Measurements from ENCODE around the gene PFKL.
"Not testable (repeated sequence)": the region's sequence is repeated elsewhere in the genome, so short reads cannot be mapped to it uniquely, and the experiment has no call there.

The PFKL gene

DNA sequence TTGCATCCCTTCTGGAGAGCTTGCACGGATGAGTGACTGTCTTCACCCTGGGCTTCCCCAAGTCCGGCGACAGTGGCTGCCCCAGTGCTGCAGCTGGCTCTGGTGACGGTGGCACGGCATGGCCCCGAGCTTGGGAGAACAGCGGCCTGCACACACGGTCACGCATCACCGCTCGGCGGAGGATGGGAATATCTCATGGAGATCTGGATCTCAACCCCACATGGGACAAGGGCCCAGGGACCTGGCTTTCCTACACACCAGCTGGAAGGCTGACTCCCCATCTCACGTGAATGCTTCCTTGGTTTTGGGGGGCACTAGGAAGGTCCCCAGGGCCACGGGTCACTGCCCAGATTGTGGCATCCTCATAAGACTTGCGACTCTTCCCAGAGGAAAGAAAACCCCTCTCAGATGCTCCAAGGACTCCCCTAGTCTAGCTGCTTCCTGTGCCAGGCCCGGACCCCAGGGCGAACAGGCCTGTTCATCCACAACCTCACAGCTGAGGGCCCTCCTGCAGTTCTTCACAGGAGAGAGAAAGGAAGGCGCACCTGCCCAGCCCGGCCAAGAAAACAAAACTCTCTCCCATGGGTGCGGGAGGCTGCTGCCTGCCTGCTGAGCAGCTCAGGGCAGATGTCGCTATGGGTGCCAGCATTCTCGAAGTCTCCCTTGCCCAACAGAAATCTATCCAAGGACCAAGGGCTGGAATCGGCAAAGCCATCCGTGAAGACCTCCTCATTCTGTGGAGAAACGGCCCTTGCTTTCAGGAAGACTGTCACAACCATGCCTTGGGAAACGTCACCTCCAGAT is 29.4 kb downstream of the PFKL start:
- no peak for DNase-seq

DNA sequence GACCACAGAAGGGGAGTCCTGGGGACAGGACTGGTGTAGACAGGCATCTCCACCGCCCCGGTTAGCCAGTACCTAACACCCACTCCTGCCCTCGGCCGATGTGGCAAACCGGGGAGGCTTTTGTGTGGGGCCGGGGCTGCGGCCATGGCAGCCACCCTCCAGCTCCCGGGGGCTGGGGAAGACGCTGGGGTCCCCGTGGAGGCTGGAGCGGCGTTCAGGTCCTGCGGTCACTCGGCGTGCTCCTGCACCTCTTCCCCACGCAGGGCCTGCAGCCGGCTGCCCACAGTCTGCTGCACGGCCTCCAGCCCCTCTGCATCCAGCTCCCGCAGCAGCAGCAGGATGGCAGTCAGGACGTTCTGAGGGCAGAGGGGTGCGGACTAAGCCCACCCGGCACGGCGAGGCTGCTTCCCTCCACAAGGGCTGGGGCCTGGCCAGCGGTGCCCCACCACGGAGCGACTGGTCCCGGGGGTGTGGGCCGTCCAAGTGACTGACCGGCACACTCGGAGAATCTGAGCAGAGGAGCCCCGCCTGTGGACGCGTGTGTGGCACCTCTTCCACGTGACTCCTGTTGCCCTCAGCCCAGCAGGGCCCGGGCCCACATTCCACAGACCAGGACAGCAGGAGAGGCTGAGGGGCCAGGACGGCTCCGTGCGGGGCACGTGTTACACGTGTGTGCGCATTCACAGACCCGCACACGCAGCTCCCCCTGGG is 30.3 kb downstream of the PFKL start:
- DNase-seq = no peak

DNA sequence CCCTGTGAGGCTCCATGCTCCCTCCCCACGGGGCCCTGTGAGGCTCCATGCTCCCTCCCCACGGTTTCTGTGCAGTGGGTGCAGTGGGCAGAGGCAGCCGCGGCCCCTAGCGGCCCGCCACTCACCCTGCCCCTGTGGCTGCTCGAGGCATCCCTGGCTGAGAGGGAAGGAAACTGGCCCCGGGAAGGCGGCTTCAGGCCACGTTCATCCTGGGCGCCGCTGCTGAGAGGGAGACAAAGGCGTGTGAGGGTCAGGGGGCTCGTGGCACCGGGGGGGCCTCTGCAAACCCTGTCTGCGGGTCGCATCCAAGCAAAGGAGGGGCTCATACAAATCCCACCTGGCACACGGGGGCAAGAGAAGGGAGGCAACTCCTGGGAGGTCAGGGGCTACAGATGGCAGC is 30.8 kb downstream of the PFKL start:
- DNase-seq = no peak

DNA sequence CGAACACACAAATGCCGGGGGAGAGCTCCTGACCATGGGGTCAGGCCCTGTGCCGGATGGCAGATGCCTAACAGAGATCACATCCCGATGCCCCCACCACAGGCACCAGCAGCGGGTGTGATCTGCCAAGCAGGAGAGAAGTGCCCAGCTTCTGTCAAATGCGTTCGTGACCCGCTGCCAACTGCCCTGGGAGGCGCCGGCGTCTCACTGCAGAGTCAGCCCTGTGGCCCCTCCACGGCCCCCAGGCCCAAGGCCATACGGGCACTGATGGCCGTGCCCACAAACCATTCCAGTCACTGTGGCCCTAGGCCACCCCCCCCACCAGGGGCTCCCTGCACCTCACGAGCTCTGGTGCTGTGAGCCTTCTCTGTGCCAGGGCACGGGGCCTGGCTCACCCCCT is 31.4 kb downstream of the PFKL start:
- DNase-seq = no peak

DNA sequence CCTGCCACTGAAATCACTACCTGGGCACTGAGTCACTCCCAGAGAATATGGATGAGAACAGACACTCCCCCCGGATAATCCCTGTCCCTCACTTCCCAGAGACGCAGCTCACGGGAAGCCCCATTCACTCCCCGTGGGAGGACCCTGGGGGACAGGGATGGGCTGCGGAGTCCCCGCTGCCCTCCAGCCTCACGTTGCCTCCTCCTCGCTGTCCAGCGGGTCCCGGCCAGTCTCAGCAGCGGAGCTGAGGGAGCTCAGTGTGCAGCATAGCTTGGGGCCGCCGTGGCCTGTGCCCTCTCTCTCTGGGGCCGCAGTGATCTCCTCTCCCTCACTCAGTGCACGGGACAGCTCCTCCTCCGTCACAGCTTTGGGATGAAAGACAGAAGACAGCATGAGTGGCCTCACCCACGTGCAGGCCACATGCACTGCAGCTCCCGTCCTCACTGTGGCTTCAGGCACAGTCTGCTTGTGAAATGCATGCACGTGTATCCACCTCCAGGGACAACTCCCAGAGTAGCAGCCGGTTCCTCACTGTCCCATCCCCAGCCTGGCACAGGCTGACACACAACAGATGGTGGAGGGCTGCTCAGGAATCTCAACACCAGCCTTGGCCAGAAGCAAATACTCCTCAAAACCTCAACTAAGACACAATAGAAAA is 31.9 kb downstream of the PFKL start:
- no peak for DNase-seq

DNA sequence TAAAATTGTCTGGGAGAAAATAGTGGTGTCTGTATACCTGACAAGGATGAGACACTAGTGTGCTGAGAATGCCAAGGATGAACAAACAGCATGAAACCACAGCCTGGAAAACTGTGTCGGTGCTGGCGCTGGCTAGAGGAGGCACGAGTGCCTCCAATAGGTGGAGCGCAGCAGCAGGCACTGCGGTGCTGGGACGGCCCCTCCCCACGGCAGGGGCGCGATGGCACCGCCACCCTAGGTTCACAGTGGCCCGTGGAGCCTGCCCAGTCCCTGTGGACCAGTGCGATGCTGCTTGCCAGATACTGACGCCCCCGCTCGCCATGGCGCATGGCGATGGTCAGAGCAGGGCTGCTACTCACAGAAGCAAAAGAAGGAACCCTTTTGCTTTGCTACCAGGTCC is 32.5 kb downstream of the PFKL start:
- DNase-seq = no peak

DNA sequence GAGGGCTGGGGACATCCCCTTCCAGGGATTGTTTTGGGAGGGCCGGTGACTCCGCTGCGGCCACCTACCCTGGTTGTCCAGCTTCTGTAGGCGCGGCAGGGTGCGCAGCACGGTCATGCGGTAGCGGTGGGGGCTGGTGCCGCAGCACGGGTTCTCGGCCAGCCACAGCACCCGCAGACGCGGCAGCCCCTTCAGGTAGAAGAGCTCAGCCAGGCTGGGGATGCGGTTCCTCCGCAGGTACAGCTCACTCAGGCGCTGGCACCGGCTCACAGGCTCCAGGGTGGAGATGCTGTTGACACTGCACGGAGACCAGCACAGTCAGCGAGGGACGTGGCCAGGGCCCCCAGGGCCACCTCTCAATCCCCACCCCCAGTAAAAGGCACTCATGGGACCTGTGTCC is 33.1 kb downstream of the PFKL start:
- DNase-seq = no peak

DNA sequence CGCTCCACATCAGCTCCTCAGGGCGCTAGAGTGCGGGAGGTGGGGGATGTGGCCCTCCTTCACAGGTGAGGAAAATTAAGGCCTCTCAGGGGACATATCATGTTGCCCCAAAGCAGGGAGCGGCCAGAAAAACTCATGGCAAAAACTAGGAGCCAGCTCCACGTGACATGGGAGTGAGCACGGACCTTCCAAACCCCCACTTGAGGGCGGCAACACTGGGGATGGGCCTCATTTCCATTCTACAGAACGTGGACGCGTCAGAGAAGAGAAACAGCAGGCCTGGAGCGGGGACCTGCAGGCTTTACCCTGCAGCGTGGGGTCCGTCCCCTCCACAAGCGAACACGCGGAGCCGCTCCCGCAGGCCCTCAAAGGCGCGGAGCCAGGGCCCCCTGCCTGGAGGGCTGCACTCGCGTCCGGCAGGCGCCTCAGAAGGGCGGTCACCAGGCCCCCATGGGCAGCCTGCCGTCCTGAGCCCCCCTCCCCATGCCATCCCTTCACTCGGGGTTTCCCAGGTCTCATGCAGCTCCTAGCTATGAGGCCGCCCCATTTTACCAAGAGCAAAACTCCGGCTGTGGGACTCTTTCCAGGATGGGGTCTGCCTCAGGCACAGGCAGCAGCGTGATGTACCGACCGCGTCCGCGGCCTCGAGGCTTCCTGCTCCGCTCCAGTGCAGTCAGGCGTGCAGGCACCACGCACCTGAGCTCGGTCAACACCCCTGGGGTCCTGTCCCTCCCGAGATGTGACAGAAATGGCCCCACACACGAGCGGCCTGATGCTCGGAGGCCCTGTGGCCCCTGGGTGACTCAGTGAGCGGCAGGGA is 33.9 kb downstream of the PFKL start:
- DNase-seq = no peak

DNA sequence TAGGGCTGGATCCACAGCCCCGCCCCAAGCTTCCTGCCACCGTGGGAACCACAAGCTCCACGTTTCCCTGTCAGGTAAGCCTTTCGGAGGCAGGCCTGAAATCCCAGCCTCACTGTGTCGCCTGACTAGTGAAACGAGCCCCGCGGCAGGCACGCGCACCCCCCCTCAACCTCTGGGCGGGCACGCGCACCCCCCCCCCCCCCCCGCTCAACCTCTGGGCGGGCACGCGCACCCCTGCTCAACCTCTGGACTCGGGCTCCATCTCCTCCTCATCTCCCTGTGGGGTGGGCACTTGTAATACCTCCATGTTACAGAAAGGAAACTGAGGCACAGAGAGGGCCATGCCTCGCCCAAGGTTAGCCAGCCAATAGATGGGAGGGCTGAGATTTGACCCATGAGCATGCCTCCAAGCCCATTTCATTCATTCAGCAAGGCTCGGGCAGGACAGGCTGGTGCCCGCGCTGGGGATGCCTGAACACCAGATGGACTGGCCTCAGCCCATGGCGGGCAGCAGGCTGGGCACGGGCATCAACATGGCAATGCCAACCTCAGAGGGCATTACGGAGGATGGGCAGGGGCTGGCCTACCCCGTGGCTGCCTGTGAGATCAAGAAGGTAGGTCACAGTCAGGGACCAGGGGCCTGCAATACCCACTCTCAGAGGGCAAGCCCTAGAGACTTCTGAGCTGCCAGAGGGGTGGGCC is 34.6 kb downstream of the PFKL start:
- no peak for DNase-seq

DNA sequence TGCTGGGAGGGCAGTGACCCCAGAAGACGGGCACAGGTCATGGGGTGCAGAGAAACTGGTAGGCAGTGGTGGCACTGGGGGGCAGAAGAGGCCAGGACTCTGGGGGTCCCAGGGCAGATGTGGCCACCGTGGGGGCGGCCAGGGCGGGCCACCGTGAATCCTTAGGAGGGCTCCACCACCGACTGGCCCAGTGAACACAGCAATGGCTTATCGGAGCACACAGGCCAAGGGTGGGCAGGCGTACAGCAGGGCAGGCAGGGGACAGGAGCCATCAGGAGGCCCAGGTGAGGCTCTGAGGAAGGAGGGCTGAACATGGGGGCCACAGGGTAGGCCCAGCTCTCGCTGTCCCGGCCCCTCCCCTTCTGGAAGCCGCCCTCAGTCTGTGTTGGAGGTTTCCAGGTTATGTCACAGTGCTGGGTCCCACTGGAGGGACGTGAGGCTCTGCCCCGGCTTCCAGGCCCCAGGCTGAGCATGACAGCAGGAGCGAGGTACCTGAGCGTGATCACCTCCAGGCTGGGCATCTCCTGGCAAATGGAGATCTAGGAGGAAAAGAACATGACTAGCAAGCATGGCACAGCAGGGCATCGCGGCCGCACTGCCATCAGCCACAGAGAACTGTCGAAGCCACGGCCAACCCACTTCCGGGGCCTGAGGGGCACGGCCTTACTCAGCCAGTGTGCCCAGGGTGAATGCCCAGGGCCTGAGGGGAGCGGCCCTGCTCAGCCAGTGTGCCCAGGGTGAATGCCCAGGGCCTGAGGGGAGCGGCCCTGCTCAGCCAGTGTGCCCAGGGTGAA is 35.6 kb downstream of the PFKL start:
- no peak for DNase-seq

DNA sequence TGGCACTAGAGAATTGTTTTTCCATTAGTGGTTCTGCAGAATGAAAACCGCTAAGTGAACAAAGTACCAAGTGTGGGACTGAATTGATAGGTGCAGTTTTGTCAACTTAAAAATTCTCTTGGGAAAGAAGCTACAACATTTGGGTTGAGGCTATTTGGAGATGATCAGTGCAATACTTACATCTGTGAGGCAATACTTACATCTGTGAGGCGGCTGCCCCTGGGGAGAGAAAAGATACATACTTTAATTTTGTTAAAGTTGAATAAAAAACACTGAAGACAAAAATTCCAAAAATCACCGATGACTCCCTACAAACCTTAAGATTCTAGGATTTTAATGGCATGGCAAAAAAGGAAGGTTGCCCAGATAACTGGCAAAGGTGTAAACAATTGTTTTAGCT is 37.6 kb downstream of the PFKL start:
- no peak for DNase-seq

DNA sequence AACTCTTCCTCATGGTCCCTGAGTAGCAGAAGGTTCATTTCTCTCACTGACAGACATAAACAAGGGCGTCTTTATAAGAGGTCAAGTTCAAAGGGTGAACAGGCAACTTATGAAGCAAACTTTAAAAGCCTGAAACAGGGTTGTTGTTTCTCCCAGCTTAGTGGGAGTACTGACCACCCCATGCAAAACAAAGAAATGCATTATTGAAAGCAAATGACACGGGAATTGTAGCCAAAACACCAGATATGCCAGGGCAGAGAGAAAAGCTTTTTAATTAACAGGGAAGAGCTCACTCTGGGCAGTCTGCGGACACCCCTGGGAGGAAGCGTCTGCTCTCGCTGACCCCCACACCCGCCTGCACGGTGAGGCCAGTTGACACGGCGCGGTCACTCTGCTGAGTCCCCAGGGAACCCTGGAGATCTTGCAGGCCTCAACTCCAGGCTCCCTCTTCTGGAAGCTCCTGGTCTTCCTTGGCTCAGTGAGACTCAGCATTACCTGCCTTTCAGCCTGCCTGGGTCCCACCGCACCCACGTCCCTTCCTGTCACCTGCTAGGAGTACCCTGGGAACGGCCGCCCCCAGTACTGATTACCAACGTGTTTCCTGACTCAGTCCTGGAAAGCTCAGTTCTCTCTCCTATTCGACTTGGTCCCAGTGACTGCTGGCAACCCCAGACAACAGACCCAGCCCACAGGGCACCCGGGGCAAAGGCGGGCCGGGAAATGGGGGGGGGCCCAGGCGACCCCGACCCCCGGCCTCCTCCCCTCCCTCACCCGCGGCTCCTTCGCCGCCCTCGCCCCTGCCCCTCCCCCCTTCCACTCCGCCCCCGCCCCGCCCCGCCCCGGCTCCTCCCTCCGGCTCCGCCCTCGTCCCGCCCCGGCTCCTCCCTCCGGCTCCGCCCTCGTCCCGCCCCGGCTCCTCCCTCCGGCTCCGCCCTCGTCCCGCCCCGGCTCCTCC is 38.4 kb downstream of the PFKL start:
- DNase-seq = no peak

DNA sequence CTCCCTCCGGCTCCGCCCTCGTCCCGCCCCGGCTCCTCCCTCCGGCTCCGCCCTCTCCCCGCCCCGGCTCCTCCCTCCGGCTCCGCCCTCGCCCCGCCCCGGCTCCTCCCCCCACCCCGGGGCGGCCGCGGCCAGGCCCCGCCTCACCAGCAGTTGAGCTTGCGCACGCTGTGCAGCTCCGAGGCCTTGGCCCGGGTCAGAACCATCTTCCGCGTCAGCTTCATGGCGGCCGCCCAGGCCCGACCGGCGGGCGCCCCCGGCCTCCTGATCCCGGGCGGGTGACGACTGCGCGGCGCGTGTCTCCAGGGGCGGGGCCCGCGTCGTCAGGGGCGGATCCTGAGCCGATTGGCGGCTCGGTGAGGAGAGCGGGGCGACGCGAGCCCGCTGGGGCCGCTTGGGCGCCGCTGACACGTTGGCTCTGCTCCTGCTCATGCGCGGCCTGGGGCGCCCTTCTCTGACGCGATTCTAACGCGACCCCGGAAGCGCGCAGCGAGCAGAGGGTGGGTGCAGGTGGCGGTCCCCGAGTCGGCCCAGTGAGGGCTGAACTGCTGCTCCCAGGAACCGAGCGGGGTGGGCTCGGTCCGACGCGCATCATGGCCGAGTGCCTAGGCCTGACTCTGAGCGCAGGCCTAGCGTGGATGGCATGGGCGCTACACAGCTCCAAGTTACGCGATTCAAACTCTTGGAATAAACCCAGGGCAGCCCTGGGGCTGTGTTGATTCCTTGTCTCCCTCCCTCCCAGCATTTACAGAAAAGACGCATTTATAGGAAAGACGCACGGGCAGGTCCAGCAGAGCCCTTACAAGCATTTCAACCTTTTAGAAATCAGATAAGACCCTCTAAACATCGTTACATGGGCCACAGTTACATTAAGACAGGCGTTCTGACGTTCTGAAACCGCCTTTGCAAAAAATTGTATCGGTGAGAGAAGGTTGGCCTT is 39.4 kb downstream of the PFKL start, which contains the start of gene CFAP410:
Gene CFAP410, minus strand, starts transcription at position 420 of the 940 bp plus-strand sequence. Its CDS starts 196 bp downstream, at position 224.
- DNase-seq = peak; percentile 52

DNA sequence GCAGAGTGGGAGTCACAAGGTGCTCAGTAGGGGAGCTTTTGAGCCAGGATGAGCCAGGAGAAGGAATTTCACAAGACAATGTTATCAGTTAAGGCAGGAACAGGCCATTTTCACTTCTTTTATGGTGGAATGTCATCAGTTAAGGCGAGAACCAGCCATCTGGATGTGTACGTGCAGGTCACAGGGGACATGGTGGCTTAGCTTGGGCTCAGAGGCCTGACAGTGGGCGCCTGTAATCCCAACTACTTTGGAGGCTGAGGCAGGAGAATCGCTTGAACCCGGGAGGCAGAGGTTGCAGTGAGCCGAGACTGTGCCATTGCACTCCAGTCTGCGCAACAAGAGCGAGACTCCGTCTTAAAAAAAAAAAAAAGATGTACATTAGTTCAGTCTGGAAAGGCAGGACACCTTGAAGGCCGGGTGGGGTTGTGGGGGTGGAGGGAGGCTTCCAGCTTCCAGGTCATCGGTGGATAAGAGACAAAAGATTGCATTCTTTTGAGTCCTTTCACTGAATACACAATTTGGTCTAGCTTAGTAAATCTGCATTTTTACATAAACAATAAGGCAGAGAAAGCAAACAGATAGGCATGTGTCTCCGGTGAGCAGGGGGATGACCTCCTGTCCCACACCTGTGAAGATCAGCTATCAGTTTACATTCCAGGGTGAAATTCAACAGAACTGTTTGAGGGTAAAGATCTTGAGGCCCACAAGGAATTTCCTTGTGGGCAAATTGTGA is 42.0 kb downstream of the PFKL start:
- DNase-seq = not testable (repeated sequence)

DNA sequence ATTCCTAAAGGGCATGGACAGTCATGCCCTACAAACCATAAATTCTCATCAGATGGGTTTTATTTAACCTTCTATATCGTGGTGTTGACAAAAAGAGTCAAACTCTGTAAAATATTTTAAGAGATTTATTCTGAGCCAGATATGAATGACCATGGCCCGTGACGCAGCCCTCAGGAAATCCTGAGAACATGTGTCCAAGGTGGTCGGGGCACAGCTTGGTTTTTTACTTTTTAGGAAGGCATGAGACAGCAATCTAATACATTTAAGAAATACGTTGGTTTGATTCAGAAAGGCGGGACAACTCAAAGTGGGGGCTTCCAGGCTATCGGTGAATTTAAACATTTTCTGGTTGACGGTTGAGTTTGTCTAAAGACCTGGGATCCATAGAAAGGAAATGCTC is 43.1 kb downstream of the PFKL start:
- DNase-seq = not testable (repeated sequence)

DNA sequence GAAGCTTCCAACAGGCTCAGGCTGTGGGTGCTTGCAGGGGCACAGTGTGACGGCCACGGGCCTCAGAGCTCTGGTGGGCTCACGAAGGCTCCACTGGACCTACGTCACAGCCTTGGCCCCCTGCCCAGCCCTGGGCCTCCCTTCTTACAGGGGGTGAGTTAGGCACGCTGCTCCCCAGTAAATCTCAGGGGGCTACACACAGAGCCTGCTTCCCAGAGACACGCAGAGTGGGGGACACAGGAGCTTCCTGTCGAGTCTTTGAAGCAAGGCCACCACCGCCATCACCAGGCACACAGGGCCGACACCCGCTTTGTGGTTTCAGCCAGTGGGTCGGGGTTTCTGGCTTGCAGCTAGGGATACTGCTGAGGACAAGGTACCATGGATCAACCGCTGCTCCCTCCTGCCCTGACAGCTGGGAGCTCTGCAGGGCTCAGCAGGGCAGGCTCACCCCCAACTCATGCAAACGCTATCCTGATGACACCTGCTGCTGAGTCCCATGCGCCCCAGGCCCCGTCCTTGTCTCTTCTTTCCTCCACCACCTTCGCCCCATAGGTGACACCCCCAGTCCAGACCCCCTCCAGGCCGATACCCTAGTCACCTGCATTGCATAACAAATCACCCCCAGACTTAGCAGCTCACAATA is 44.8 kb downstream of the PFKL start:
- no peak for DNase-seq

DNA sequence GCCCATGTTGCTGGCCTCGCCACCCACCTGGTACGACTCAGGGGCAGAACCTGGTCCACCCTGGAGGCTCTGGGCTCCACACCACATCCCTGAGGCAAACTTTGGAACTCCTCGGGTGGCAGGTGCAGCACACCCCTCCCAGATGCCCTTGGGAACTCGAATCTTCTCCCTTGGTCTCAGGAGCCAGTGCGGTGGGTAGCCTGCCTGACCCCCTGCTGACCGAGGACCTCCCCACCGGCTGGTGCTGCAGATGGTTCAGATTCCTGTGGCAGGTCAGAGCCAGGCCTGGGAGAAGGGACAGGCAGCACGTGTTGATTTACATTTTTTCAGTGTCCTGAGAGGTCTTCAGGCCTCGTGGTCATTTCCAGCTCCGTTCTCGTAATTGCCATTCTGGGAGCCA is 45.6 kb downstream of the PFKL start:
- DNase-seq = no peak

Measured in NCI-H2081 treated with DMSO at 0.1 percent for 48 hours (cell line).